RCC 7860 (cell line): ENCODE measurements around the gene NHLRC2.
"Not testable (repeated sequence)": the region's sequence is repeated elsewhere in the genome, so short reads cannot be mapped to it uniquely, and the experiment has no call there.

Source experiments
- DNase-seq: peaks from one replicate; pipeline ENCODE4 v3.0.0-alpha.2; 2015; ENCODE audit warnings: low spot score
- FAIRE-seq: peaks from 2 replicates; lab custom pipeline; 2012; peaks lifted over from hg19 to GRCh38; lab: Jason Lieb, UNC

Gene NHLRC2, protein sequence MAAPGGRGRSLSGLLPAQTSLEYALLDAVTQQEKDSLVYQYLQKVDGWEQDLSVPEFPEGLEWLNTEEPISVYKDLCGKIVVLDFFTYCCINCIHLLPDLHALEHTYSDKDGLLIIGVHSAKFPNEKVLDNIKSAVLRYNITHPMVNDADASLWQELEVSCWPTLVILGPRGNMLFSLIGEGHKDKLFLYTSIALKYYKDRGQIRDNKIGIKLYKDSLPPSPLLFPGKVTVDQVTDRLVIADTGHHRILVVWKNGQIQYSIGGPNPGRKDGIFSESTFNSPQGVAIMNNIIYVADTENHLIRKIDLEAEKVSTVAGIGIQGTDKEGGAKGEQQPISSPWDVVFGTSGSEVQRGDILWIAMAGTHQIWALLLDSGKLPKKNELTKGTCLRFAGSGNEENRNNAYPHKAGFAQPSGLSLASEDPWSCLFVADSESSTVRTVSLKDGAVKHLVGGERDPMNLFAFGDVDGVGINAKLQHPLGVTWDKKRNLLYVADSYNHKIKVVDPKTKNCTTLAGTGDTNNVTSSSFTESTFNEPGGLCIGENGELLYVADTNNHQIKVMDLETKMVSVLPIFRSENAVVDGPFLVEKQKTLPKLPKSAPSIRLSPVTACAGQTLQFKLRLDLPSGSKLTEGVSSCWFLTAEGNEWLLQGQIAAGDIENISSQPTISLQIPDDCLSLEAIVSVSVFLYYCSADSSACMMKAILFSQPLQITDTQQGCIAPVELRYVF

DNA sequence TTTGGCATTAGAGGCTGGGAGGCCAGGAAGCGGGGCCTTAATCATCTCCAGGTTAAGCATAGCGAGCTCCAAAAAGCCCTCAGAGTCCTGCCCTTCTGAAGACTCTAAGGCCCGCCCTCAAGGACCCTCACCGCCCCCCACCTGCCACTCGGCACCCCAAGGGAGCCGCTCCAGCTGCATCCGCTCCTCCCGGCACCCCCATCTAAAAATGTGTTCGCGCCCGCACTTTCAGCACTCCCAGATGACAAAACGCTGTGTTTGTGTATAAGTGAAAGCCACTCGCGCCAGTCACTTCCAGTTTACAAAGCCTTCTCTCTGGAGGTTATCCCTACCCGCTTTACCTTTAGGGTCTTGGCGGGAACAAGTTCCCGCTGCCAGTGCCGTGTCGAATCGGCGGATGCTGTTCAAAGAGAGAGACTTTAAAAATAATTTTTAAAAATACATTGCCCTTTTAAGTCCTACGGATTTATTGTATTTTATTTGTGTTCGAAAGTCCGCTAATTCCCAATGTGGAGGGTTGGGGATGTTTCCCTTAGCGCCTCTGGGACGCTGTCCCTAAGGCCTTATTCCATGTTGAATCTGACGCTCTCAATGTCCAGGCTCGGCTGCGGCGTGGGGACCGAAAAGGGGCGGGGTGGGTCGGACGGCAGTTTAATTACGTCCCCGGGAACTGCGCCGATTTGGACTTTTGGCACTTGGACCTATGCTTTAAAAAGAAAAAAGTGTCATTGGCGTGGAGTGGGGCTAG, at the start of gene NHLRC2, which contains the start of gene DCLRE1A:
Gene NHLRC2, plus strand, starts transcription at position 649 of the 748 bp plus-strand sequence. CDS start 212 bp downstream, outside the sequence.
Gene DCLRE1A, minus strand, starts transcription at position 70 of the 748 bp plus-strand sequence. CDS start 900 bp downstream, outside the sequence.
- peak; percentile 54 for DNase-seq
- peak; percentile 15 for FAIRE-seq

GRCh38 chr10:113806503-113806902, 48.0 kb upstream of the NHLRC2 start:
- no peak for FAIRE-seq
- no peak for DNase-seq

DNA sequence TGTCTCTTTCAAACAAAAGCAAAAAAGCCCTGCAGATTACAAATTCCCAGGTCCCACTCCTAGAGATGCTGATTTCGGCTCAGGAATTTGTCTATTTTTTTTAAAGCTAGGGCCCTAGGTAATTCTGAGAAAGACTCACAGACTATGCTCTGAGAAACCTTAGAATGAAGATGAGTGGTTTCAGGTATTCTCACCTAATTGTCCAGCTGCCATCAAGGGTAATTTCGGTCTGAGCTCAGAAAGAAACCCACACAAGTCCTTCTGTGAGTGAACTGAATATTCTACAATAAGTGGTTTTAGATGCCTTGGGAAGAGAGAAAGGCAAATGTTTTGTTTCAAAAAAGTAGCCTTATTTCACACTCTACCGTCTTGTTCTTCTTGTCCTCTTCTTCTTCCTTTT, 46.3 kb upstream of the NHLRC2 start:
- DNase-seq: no peak
- no peak for FAIRE-seq

DNA sequence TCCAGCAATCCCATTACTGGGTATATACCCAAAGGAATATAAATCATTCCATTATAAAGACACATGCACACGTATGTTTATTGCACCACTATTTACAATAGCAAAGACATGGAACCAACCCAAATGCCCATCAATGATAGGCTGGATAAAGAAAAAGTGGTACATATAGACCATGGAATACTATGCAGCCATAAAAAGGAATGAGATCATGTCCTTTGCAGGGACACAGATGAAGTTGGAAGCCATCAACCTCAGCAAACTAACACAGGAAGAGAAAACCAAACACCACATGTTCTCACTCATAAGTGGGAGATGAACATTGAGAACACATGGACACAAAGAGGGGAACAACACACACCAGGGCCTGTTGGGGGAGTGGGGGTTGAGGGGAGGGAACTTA, 39.8 kb upstream of the NHLRC2 start:
- not testable (repeated sequence) for FAIRE-seq, DNase-seq

DNA sequence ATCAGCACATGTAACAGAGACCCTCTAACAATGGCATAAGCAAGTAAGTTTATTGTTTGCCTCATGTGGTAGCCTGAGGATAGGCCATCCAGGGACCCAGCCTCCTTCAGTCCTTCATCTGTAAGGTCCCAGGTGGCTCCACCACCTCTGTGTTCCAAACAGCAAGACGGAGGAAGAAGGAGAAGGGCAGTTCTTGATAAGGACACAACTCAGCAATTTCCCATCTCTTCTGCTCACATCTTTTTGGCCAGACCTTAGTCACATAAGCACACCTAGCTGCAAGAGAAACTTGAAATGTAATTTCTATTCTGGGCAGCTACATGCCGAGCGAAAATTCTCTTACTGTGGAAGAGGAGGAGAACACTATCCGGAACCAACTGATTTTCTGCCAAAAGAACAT, 34.5 kb upstream of the NHLRC2 start:
- no peak for DNase-seq
- no peak for FAIRE-seq

GRCh38 chr10:113820507-113820906, 34.0 kb upstream of the NHLRC2 start:
- DNase-seq (no peak), FAIRE-seq (no peak)

DNA sequence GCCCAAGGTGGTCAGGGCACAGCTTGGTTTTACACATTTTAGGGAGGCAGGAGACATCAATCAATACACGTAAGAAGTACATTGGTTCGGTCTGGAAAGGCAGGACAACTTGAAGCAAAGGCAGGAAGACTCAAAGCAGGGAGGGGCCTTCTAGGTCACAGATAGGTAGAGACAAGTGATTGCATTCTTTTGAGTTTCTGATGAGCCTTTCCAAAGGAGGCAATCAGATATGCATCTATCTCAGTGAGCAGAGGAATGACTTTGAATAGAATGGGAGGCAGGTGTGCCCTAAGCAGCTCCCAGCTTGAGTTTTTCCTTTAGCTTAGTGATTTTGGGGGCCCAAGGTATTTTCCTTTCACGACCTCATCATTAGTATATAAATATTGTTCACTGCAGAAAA, 33.2 kb upstream of the NHLRC2 start:
- DNase-seq, FAIRE-seq: not testable (repeated sequence)

DNA sequence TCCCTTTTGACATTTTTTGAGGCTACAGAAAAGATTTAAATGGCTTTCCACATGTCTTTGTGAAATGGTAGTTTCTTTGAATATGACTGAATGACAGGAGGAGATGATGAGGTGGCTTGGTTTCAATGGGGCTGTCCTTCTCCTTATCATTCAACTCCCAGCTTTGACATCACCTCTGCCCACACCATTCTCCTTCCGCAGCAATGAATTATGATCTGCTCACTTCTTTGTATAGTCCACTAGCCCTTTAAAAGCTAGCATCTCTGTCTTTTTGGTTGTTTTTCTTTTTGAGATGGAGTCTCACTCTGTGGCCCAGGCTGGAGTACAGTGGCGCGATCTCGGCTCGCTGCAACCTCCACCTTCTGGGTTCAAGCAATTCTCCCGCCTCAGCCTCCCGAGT, 32.3 kb upstream of the NHLRC2 start:
- FAIRE-seq: no peak
- no peak for DNase-seq

GRCh38 chr10:113823389-113823788, 31.1 kb upstream of the NHLRC2 start:
- no peak for DNase-seq
- FAIRE-seq: no peak

GRCh38 chr10:113825791-113826190, 28.7 kb upstream of the NHLRC2 start:
- FAIRE-seq (no peak), DNase-seq (no peak)

- FAIRE-seq, DNase-seq: not testable (repeated sequence)
Measured at GRCh38 chr10:113828567-113828966, 25.9 kb upstream of the NHLRC2 start.

DNA sequence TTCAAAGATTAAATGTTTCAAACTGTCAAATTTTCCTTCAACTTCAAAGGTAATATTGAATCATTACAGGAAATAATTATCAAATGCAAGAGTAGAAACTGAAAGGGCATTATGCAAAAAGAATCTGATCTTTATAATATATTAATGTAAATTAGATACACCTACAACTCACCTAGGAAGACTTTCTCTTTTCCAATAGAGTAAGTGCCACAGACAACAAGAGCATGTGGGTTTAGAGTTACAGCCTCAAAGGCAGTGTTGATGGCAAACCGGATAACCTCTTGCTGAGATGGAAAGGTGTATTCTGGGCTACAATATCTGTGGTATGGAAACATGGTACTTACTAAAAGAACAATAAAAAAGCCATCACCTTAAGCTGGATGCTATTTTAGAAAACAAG, 12.3 kb upstream of the NHLRC2 start:
- no peak for FAIRE-seq
- no peak for DNase-seq

GRCh38 chr10:113843972-113844485, 10.4 kb upstream of the NHLRC2 start:
- FAIRE-seq: no peak

GRCh38 chr10:113846036-113846435, 8.4 kb upstream of the NHLRC2 start:
- DNase-seq: no peak
- no peak for FAIRE-seq

More at GRCh38 chr10:113843972-113844485, 10.4 kb upstream of the NHLRC2 start:
- no peak for DNase-seq

- DNase-seq: no peak
- no peak for FAIRE-seq
Measured at GRCh38 chr10:113849140-113849803, 5.2 kb upstream of the NHLRC2 start.

GRCh38 chr10:113849946-113850345, 4.5 kb upstream of the NHLRC2 start:
- DNase-seq (no peak), FAIRE-seq (no peak)

DNA sequence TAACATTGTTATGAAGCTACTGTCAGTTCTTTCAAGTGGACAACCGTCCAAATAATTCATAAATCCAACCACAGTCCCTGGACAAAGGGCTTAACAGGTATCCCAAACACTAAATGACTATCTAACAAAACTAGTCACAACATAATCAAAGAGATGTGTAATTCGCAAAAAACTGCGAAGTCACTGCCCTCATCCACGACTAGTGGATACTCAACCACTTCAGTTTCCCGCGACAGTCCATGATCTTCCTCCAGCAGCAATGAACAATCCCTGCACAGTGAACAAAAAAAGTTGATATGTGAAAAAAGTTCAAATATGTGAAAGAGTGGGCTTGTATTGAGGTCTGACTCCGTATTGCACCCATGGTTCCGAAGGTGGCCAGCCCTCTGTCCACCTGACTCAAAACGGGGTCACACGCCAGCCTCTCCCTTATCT, 866 bp upstream of the NHLRC2 start:
- FAIRE-seq: no peak
- no peak for DNase-seq

DNA sequence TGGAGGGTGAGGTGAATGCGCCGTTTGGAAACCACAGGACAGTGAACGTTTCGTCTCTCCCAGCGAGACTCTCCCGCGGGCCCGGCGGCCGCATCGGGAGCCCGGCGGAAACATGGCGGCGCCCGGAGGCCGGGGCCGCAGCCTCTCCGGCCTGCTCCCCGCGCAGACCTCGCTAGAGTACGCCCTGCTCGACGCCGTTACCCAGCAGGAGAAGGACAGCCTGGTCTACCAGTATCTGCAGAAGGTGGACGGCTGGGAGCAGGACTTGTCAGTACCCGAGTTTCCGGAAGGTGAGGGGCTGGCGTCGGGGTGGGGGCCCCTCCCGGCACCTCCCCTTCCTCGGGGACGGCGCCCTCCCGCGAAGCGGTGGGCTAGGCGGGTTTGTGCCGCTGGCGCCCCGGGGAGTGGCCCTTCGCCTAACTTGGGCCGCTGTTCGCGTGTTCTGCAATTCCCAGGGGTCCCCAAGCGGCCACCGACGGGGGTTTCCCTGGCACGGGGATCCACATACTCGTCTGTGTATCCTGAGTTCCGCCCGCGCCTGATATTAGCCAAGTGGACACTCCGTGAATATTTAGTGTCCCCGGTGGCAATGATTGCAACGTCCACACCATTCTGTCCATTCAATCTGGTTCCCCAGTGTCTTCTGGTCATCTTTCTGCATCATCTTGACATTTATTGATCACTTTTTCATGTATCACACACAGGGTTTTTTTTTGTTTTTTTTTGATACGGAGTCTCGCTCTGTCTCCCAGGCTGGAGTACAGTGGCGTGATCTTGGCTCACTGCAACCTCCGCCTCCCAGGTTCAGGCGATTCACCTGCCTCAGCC, 514 bp downstream of the NHLRC2 start:
- FAIRE-seq: no peak
- DNase-seq: peak; percentile 33

GRCh38 chr10:113856563-113856962, 2.1 kb downstream of the NHLRC2 start:
- DNase-seq (no peak), FAIRE-seq (no peak)
